Measurements from ENCODE around the gene TOGARAM1.

Gene TOGARAM1

DNA sequence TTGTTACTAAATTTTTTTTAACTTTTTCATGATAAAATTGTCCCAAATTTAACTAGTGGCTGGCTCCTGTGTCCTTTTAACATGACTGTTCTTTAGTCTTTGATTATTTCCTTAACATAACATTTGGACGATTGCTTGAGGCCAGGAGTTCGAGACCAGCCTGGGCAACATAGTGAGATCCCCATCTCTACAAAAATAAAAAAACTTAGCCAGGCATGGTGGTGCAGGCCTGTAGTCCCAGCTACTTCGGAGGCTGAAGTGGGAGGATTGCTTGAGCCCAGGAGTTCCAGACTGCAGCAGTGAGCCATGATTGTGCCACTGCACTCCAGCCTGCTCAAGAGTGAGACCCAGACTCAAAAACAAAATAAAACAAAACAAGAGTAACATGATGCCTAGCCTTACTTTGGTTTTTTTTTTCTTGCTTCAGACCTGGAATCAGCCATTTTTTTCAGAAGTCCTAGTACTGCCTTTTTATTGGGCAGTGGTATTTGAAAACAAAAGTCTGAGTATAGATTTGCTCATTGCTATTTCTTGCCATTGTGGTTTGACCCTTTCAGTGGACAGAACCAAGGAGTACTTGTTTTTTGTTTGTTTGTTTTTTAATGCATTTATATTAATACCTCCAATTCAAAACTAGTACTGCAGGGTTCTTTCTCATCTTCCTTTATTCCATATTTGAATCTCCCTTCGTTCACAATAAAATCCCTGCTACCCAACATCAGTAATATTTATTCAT is 4.8 kb downstream of the TOGARAM1 start:
- no peak for DNase-seq

DNA sequence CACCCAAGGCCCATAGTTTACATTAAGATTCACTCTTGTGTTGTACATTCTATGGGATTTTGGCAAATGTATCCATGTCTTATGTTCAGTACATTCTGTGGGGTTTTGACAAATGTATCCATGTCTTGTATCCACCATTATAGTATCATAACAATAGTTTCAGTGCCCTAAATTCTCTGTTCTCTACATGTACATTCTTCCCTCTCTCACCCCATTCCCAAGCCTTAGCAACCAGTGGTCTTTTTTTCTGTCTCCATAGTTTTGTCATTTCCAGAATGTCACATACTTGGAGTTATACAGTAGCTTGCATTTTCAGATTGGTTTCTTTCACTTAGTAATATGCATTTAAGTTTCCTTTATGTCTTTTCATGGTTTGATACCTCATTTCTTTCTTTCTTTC is 6.7 kb downstream of the TOGARAM1 start:
- DNase-seq = no peak

DNA sequence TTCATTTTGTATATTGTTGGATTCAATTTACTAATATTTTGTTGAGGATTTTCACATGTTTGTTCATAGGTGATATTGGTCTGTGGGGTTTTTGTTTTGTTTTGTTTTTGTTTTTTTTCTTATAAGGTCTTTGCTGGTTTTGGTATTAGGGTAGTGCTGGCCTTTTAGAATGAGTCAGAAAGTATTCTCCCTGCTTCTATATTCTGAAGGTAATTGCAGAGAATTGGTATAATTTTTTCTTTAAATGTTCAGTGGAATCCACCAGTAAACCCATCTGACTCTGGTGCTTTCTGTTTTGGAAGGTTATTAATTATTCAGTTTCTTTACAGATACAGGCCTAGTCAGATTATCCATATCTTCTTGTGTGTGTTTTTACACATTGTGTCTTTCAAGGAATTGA is 8.9 kb downstream of the TOGARAM1 start:
- DNase-seq = no peak

DNA sequence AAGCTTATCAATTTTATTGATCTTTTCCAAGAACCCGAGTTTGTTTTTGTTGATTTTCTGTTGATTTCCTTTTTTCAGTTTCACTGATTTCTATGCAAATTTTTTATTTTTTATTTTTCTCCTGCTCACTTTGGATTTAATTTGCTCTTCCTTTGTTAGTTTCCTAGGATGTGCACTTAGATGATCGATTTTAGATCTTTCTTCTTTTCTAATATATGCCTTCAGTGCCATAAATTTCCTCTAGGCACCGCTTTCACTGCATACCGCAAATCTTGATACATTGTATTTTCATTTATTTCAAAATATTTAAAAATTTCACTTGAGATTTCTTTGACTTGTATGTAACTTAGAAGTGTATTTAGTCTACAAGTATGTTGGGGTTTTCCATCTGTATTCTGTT is 9.5 kb downstream of the TOGARAM1 start:
- DNase-seq = no peak

DNA sequence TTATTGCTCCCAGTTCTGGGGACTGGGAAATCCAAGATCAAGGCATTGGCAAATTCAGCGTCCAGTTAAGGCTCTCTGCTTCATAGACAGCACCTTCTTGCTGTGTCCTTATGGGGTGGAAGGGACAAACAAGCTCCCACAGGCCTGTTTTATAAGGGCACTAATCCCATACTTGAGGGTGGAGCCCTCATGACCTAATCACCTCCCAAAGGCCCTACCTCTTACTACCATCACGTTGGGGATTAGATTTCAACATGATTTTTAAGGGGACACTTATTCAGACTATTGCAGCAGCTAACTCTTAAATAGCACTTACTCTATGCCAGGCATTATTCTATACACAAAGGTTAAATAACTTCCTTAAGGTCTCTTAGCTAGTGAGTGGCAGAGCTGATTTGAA is 17.3 kb downstream of the TOGARAM1 start:
- no peak for DNase-seq

DNA sequence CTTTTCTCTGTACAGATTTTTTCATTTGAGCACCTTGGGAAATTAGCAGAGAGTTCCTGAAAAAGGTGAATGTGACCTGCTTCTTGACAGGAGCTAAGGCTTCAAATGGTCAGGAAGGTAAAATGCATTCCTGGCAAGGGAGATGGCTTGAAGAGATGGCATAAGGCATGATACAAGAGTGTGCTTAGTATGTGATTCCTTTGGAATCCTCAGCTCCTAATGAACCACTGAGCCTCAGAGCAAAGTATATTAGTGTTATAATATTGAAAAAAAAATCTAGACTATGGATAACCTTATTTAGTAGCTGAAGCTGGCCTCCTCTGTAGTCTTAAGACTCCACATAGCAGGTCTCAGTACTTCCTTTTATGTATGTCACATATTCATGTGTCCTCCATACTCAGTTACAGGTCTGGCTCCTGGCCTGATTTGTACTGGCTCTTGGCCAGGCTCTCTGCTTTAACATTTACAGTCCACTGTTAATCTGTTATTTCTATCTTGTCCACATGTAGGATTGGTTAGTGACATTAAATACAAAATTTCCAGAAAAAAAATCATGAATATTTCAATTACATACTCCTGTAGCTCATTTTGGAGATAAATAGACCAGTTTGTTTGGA is 17.9 kb downstream of the TOGARAM1 start:
- DNase-seq = no peak

DNA sequence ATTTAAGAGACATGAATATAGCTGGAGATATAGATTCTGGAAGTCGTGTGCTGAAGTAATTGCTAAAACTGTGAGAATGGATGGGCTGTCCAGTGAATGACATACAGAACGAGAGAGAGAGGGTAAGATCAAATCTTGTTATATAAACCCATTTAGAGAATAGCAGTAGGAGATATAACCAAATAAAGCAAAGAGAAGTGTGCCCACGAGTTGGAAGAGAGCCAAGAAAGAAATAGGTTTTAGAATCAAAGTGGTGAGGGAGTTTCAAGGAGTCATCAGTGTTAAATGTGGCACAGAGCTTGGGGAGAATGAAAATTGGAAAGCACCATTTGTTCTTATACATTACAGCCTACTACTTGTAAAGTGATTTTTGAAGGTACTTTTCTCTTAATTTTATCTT is 19.2 kb downstream of the TOGARAM1 start:
- no peak for DNase-seq

DNA sequence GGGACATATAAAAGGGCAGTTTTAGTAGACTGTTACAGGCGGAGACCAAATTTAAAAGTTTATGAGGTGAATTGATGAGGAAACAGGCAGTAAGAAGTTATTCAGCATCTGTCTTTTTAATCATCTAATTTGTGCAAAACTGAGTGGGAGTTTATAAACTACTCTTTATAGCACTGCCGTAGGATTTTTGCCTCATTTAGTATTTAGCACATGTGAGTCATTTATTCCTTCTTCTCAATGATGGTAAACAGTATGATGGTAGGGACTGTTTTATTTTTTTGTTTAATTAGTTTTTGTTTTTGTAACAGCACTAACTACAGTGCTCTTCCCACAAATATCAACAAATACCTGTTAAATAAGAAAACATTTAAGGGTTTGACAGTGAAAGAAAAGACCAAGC is 20.6 kb downstream of the TOGARAM1 start:
- no peak for DNase-seq

DNA sequence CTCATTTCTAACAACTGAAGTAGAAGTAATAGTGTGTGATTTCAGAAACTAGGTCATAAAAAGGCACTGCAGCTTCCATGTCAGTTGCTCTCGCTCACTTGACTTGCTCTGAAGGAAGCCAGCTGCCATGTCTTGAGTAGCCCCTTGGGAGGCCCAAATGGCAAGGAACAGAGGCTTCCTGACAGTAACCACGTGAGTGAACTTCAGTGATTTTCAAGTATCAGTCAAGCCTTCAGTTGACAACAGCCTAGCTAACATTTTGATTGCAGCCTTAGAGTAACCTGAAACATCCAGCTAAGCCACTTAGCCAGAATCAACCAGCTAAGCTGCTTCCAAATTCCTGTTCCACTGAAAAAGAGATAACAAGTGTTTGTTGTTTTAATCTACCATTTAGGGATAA is 26.7 kb downstream of the TOGARAM1 start:
- DNase-seq = peak; percentile 45

DNA sequence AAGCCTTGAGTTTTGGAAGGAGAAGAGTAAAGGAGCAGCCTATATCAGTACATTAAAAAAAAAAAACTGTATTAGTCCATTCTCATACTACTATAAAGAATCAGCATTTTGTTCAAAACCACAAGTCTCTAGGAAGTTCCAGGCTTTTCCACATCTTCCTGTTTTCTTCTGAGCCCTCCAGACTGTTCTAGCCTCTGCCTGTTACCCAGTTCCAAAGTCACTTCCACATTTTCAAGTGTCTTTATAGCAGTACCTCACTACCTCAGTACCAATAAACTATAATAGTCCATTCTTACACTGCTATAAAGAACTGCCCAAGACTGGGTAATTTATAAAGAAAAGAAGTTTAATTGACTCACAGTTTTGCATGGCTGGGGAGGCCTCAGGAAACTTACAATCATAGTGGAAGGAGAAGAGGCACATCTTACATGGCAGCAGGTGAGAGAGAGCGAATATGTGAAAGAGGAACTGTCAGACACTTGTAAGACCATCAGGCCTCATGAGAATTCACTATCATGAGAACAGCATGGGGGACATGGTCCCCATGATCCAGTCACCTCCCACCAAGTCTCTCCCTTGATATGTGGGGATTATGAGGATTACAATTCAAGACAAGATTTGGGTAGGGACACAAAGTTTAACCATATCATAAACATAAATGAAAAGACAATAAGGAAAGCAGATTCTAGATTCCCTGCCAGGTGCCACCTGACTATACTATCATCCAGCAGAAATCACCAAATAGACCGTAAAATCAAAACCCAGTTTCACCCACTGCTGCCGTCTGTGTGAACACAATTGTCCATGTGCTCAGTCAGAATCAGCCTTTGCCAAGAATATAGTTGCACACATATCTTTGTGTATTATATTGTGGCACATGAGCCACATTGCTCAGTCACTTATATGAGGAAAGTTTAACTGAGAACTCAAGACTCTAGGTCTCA is 27.8 kb downstream of the TOGARAM1 start:
- DNase-seq = no peak

DNA sequence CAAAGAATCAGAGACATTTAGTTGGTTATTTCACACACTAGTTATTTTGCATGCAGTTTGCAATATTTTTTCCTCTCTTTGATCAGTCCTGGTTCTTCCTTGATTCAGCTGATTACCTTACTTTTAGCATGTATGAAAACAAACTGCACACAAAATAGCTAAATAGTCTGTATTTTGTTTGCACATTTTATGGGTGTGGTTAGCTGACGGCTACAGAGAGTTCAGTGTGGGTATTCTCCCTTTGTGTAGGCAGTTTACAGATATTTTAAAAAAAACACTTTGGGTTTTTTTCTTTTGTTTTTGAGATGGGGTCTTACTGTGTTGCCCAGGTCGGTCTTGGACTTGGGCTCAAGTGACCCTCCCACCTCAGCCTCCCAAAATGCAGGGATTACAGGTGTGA is 28.5 kb downstream of the TOGARAM1 start:
- DNase-seq = no peak

DNA sequence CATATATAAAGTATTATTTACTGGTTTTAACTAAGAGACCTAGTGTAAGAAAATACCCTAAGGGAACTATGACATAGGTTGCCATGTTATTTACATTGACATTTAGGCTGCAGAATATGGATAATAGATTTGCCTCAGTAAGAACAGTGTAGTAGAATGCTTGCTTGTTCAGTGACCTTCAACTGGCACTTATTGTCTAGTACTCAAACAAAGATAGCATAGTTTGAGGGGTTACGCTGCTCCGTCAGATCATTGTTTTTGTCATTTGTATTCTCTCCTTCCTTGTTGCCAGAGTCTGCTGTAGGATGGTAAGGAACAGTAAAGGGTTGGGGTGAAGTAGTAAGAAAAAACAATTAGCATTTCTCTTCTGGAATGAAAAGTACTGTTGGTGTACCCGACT is 33.2 kb downstream of the TOGARAM1 start:
- no peak for DNase-seq

DNA sequence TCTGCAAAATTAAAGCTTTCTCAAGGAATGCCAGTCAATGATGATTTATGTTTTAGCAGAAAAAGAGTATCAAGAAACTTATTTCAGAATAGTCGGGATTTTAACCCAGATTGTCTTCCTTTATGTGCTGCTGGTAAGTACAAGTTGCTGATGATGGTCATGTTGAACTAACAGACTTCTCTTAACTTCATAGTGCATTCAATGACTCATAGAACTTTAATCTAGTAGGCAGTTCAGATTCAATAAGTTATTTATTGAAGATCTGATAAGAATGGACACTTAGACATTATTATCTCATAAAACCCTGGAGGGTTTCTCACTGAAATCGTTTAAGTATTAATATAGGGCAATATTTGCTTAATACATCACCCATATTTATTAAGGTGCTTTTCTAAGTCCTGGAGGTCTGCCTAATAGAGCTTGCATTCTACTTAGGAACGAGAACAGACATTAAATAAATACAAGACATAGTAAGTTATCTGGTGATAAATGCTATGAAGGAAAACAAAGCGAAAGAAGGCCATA is 33.8 kb downstream of the TOGARAM1 start:
- no peak for DNase-seq

DNA sequence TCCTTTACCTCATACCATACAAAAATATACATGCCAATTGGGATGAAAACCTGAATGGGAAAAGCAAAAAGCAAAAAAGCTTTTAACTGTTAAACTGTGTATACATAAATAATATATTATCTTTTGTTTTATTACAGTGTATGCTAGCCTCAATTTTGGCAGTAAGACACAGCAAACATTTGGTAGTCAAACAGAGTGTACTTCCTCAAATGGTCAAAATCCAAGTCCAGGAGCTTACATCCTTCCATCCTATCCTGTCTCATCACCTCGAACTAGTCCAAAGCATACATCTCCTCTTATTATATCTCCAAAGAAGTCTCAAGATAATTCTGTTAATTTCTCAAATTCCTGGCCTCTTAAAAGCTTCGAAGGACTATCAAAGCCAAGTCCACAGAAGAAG is 41.9 kb downstream of the TOGARAM1 start:
- no peak for DNase-seq

DNA sequence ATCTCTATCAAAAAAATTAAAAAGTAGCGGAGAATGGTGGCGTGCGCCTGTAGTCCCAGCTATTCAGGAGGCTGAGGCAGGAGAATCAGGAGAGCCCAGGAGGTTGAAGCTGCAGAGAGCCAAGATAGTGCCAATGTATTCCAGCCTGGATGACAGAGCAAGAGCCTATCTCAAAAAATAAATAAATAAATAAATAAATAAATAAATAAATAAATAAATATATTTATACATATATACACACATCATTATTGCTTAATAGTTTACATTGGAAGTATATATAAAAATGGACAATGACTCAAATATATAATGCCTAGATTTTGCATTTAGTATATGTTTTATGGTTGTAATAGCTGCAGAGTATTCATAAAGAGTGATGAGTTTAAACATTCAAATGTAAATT is 53.1 kb downstream of the TOGARAM1 start:
- no peak for DNase-seq

DNA sequence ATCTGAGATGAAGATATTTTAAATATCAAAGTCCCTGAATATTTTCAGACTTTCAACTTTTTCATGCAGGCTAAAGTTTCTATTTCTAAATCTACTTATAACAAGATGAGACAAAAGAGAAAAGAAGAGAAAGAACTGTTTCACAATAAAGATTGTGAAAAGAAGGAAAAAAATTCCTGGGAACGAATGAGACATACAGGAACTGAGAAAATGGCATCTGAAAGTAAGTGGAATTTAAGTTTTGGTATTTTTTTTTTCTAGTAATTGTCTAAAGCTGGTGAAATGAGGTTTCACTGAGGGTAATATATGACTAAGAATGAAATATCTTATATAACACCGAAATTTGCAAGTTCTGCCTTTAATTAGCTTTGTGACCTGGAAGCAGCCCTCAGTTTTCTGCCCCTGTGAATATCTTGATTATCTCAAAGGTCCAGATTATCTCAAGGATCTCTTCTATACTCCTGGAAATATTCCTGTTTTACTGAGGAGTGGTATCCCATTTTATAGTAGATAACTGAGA is 66.2 kb downstream of the TOGARAM1 start:
- DNase-seq = no peak

DNA sequence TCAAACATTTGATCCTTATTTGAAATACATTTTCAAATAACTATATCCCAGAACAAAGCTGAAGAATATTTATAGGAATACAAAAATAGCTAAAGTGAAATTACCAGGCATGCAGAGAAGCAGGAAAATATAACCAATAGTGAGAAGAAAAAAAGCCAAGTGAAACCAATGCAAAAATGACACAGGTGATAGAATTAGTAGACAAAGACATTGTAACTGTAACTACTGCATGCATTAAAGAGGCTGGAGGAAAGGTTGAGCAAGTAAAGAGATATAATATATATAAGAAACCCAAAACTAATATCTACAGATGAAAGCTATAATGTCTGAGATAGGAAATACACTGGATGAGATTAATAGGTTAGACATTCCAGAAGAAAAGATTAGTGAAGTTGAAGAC is 72.7 kb downstream of the TOGARAM1 start:
- no peak for DNase-seq

DNA sequence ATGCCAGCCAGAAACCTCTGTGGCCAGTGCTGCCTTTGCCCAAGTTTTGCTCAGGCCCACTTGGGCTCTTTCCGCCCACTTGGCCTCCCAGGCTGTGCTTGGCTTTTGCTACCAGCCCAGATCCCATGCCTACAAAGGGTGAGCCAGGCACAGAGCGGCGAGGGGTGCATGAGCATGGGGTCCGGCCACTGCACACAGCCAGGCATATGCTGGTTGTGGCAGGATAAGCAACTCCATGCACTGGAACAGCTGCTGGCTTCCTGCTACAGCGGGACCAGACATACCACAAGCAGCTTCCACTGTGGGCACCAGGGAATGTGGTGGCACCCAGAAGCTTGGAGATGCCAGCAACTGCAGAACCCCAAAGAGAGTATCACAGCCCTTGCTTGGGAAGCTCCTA is 76.3 kb downstream of the TOGARAM1 start:
- DNase-seq = no peak

DNA sequence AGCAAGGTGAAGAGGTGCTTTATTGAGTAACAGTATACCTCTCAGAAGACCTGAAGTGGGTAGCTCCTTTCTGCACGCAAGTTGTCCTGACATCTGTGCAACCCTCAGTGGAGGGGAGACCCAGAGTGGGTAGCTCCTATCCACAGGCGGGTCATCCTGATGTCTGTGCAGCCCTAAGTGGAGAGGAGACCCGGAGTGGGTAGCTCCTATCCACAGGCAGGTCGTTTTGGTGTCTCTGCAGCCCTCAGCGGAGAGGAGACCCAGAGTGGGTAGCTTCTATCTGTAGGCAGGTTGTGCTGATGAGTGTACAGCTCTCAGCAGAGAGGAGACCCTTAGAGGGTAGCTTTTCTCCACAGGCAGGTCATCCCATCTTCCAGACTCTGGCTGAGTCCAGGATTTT is 76.9 kb downstream of the TOGARAM1 start:
- no peak for DNase-seq

DNA sequence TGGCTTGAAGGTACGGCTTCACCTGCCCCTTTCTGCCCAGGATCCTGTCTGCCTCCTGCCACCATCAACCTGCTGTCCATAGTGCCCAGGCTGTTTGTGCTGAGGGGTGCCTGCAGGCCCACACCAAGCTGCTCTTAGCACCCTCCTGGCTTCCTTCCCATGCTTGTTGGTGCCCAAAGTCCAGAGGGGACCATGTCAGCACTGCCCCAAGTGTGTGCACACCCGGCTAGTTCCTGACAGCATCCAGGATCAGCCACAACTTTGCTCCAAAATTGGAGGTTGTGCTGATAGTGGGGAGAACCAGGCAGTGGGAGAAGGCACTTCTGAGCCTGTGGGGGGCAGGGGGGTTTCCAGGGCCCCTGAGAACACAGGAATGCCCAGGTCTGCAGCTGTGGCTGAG is 77.4 kb downstream of the TOGARAM1 start:
- DNase-seq = no peak

DNA sequence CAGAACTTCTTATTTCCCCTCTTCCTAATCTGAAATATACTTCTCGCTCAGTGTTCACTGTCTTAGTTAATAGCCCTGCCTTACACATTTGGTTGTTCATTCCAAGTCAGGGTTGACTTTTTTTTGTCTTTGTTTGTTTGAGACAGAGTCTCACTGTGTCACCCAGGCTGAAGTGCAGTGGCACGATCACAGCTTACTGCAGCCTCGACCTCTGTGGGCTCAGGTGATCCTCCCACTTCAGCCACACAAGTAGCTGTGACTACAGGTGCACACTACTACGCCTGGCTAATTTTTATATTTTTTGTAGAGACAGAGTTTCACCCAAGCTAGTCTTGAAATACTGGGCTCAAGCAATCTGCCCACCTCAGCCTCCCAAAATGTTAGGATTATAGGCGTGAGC is 79.7 kb downstream of the TOGARAM1 start:
- no peak for DNase-seq

DNA sequence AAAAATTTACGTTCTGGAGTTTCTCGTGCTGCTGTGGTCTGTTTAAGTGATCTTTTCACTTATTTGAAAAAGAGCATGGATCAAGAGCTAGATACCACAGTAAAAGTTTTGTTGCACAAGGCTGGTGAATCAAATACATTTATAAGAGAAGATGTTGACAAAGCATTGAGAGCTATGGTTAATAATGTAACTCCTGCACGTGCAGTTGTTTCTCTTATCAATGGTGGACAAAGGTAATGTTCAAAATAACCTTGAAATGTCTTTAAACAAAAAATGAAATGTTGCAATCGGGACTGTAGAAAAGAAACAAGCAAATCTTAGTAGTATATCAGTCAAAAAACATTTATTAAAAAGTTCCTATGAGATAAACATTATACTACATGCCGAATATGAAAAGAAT is 82.6 kb downstream of the TOGARAM1 start:
- DNase-seq = no peak

DNA sequence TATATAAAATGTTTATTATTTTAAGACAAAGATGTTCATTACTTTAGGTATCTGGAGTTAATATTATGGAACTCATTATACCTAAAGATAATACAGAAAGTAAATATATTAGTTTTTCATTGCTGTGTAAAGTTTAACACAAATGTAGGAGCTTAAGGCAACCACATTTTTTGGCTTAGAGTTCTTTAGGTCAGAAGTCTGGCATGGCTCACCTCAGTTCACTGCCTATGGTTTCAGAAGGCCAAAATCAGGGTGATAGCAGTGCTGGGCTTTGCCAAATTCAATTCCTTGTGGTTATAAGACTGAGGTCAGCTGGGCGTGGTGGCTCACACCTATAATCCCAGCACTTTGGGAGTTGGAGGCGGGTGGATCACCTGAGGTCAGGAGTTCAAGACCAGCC is 86.4 kb downstream of the TOGARAM1 start:
- DNase-seq = no peak

Measured in NCI-H1436 (cell line).